ENCODE measurements around the gene SMAD6.

GRCh38 chr15:66782785-66783184, 80.7 kb downstream of the SMAD6 start:
- TF ChIP-seq MAX (IDR thresholded peaks at IDR 0.05) (no peak), CTCF (IDR thresholded peaks at IDR 0.05 in 2 of 3, conservative IDR thresholded peaks at IDR 0.05 in 1 of 3; ENCODE audit: borderline replicate concordance in 1 of 3, insufficient read depth in 1 of 3, low read depth in 2 of 3, low read length in 2 of 3) (no peak), EZH2phosphoT487 (IDR thresholded peaks at IDR 0.05; ENCODE audit: borderline replicate concordance) (no peak), REST (IDR thresholded peaks at IDR 0.05; ENCODE audit: low read depth) (no peak), POLR2AphosphoS5 (IDR thresholded peaks at IDR 0.05; ENCODE audit: low read depth, low read length) (no peak), POLR2A (IDR thresholded peaks at IDR 0.05; ENCODE audit: borderline replicate concordance, extremely low read depth, insufficient read depth, insufficient read length) (no peak), JUND (IDR thresholded peaks at IDR 0.05) (no peak), RAD21 (IDR thresholded peaks at IDR 0.05; ENCODE audit: low read depth) (no peak), CEBPB (IDR thresholded peaks at IDR 0.05; ENCODE audit: low read depth) (no peak), EZH2 (IDR thresholded peaks at IDR 0.05) (no peak), YY1 (IDR thresholded peaks at IDR 0.05; ENCODE audit: extremely low read depth, insufficient replicate concordance, low read depth, low read length) (no peak)

Data from HCT116 (cell line).